Fibroblast of lung (primary cell): ENCODE data around the gene NR5A1. TPM values are rescaled to one million over a fixed set of nuclear protein-coding genes. Genes with fewer than 3 reads are reported as not detected.

Experiments used
- DNase-seq, 2 donors: peaks; one replicate each; pipeline versions ENCODE4 v3.0.0 to v3.0.0-alpha.2; 2010; ENCODE audit warnings: low read depth in 2 of 2
- H2AFZ ChIP-seq: 2 replicates; pipeline ENCODE4 v1.5.1; 2012; ENCODE audit warnings: low read length, control low read depth, inconsistent platforms
- H3K27ac ChIP-seq: 2 replicates; pipeline ENCODE4 v1.5.1; 2011; ENCODE audit warnings: low read length, control low read depth; ENCODE audit not compliant: insufficient read depth
- H3K27me3 ChIP-seq: 2 replicates; pipeline ENCODE4 v1.5.1; 2011; ENCODE audit warnings: mild to moderate bottlenecking, low read length; ENCODE audit not compliant: control insufficient read depth, insufficient read depth
- H3K36me3 ChIP-seq: 2 replicates; pipeline ENCODE4 v1.5.1; 2011; ENCODE audit warnings: low read length; ENCODE audit not compliant: control insufficient read depth, insufficient read depth
- H3K4me1 ChIP-seq: 2 replicates; pipeline ENCODE4 v1.5.1; 2011; ENCODE audit warnings: low read length; ENCODE audit not compliant: control insufficient read depth, insufficient read depth; ENCODE audit errors: extremely low read depth
- H3K4me2 ChIP-seq: 2 replicates; pipeline ENCODE4 v1.5.1; 2011; ENCODE audit warnings: low read length, control low read depth; ENCODE audit not compliant: insufficient read depth; ENCODE audit errors: extremely low read depth
- H3K4me3 ChIP-seq, 4 experiments: fragments of 200-600 bp in 1 of 4; sonication (generic) in 1 of 4; replicated peaks in 1 of 4; 2 replicates each; pipeline ENCODE4 v1.5.1; 2011 to 2016; ENCODE audit warnings: low read length in 4 of 4, low read depth in 3 of 4, mild to moderate bottlenecking in 3 of 4, control low read depth in 2 of 4, inconsistent platforms in 1 of 4, mixed read lengths in 1 of 4; ENCODE audit not compliant: insufficient read depth in 1 of 4; ENCODE audit errors: control extremely low read depth in 1 of 4
- H3K79me2 ChIP-seq: 2 replicates; pipeline ENCODE4 v1.5.1; 2012; ENCODE audit warnings: mild to moderate bottlenecking, low read length, inconsistent platforms; ENCODE audit not compliant: control insufficient read depth, insufficient read depth
- H3K9ac ChIP-seq: 2 replicates; pipeline ENCODE4 v1.5.1; 2011; ENCODE audit warnings: mild to moderate bottlenecking, low read length, control low read depth; ENCODE audit not compliant: insufficient read depth
- H3K9me3 ChIP-seq: 2 replicates; pipeline ENCODE4 v1.5.1; 2012; ENCODE audit warnings: low read depth, low read length; ENCODE audit not compliant: control insufficient read depth, insufficient read depth
- H4K20me1 ChIP-seq: 2 replicates; pipeline ENCODE4 v1.5.1; 2011; ENCODE audit warnings: low read length; ENCODE audit not compliant: control insufficient read depth, insufficient read depth; ENCODE audit errors: extremely low read depth
- CTCF ChIP-seq, 2 donors: IDR thresholded peaks in 1 of 2; conservative IDR thresholded peaks in 1 of 2; 1 replicate in 1 of 2; 2 replicates in 1 of 2; pipeline ENCODE4 v1.5.1; 2011 to 2012; ENCODE audit warnings: low read length in 2 of 2, control low read depth in 1 of 2, inconsistent platforms in 1 of 2, low read depth in 1 of 2, mild to moderate bottlenecking in 1 of 2
- EZH2 ChIP-seq: IDR thresholded peaks from 2 replicates; pipeline ENCODE4 v1.5.1; 2012; ENCODE audit warnings: low read length, control low read depth, mild to moderate bottlenecking; ENCODE audit errors: missing control alignments
- polyA plus RNA-seq, 2 donors: library from polyadenylated mRNA; depleted of rRNA in 1 of 2; stranded (reverse) in 1 of 2; unstranded in 1 of 2; fragments of >200 nt; gene quantifications; 2 replicates each; pipeline ENCODE4 v1.2.1, GENCODE V29; 2011 to 2012; ENCODE audit warnings: missing spikeins in 1 of 2
- total RNA-seq: library from RNA; depleted of rRNA; stranded (reverse); fragments of >200 nt; gene quantifications from 2 replicates; pipeline ENCODE4 v1.2.1, GENCODE V29; 2014

NR5A1 gene
- total and polyA plus RNA-seq, 2 donors (not counting 1 experiment from before 2014, with no cell fraction given), result not detected

GRCh38 chr9:124477648-124478285 lies 29.4 kb downstream of the NR5A1 start:
- Histone ChIP-seq H2AFZ (no peak overlapping the region), H3K27me3 (peaks cover 29% of the 10 kb centered on the region), H3K4me3 (no peak overlapping the region), H4K20me1 (no peaks in the 10 kb centered on the region), H3K9ac (no peak overlapping the region), H3K79me2 (no peaks in the 10 kb centered on the region), H3K27ac (no peak overlapping the region), H3K4me2 (peak overlapping the region; percentile 35), H3K4me1 (no peaks in the 10 kb centered on the region), H3K36me3 (no peaks in the 10 kb centered on the region), H3K9me3 (no peaks in the 10 kb centered on the region)
- no peak for TF ChIP-seq EZH2
- TF ChIP-seq CTCF (conservative IDR thresholded peaks at IDR 0.05 in 1 of 2, IDR thresholded peaks at IDR 0.05 in 1 of 2; ENCODE audit: low read depth in 1 of 2, low read length in 2 of 2), result no peak
- no peak for DNase-seq

GRCh38 chr9:124477211-124477647 lies 30.0 kb downstream of the NR5A1 start:
- Histone ChIP-seq H3K4me1 (no peaks in the 10 kb centered on the region), H3K27me3 (peaks cover 29% of the 10 kb centered on the region), H4K20me1 (no peaks in the 10 kb centered on the region), H3K79me2 (no peaks in the 10 kb centered on the region), H3K4me2 (peak overlapping the region; percentile 35), H3K9ac (no peak overlapping the region), H3K27ac (no peak overlapping the region), H3K4me3 (no peak overlapping the region), H2AFZ (no peak overlapping the region), H3K9me3 (no peaks in the 10 kb centered on the region), H3K36me3 (no peaks in the 10 kb centered on the region)
- no peak for DNase-seq
- TF ChIP-seq EZH2, result no peak

DNA sequence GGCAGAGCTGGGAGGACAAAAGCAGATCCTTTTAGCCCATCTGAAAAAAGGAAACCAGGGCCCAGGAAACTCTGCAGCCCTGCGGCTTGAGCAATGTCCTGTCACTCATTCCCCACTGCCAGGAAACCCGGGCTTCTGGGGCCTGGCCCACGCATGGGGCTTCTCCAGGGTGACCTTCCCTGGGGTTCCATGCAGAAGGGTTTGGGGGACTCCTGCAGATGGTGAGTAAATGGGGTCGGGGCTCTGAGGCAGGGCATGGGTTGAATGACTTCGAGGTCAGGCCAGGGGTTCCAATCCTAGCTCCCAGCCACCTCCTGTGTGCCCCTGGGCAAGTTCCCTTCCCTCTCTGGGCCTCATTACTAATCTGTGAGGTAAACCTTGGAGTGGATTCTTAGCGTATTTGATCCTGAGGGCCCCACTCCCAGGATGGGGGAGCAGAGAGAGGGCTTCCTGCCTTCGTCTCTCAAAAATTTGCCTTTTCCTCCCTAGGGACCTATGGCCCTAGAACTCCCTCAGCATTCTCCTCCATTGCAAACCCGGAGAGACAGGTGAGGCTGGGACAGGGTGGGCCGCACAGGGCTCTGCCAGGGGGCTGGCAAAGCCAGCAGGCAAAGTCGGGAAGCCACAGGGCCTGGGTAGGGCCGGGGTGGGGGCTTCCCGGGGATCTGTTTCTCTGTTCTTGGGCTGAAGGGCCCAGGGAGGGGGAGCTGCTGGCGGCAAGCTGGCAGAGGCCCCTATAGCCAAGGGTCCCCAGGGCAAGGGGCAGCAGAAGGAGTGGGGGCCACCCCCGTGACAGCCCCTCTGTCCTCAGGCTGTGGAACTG lies 31.1 kb downstream of the NR5A1 start:
- Histone ChIP-seq H2AFZ (no peak overlapping the region), H4K20me1 (no peaks in the 10 kb centered on the region), H3K27ac (no peak overlapping the region), H3K4me1 (no peaks in the 10 kb centered on the region), H3K79me2 (no peaks in the 10 kb centered on the region), H3K4me3 (no peak overlapping the region), H3K36me3 (no peaks in the 10 kb centered on the region), H3K27me3 (peaks cover 22% of the 10 kb centered on the region), H3K9me3 (no peaks in the 10 kb centered on the region), H3K4me2 (no peak overlapping the region), H3K9ac (no peak overlapping the region)
- no peak for DNase-seq
- TF ChIP-seq CTCF (conservative IDR thresholded peaks at IDR 0.05 in 1 of 2, IDR thresholded peaks at IDR 0.05 in 1 of 2; ENCODE audit: low read depth in 1 of 2, low read length in 2 of 2), result no peak
- TF ChIP-seq EZH2, result no peak
